Heart right ventricle (tissue), 16 donors: ENCODE data around the gene GRIA2. TPM values are rescaled to one million over a fixed set of nuclear protein-coding genes. Genes with fewer than 3 reads are reported as not detected.
"Not testable (repeated sequence)": the region's sequence is repeated elsewhere in the genome, so short reads cannot be mapped to it uniquely, and the experiment has no call there.

ENCODE experiments used
- ATAC-seq, 8 donors: fragments of 200-7000 bp; cut with Tn5 transposase; one replicate each; pipeline ENCODE4 v1.9.1; 2020; ENCODE audit warnings: mild to moderate bottlenecking in 8 of 8, moderate library complexity in 8 of 8, moderate number of reproducible peaks in 1 of 8
- DNase-seq, 2 donors: peaks; one replicate each; pipeline ENCODE4 v3.0.0-alpha.2; 2020
- H3K27ac ChIP-seq, 10 donors: fragments of 200-600 bp; sonication (generic) in 2 of 10; one replicate each; pipeline versions ENCODE4 v1.5.0 to v1.8.0; 2020 to 2022; ENCODE audit warnings: mild to moderate bottlenecking in 3 of 10
- H3K27me3 ChIP-seq, 7 donors: fragments of 200-600 bp; one replicate each; pipeline ENCODE4 v1.8.0; 2021 to 2022; ENCODE audit warnings: mild to moderate bottlenecking in 2 of 7
- H3K36me3 ChIP-seq, 9 donors: fragments of 200-600 bp; sonication (generic) in 1 of 9; one replicate each; pipeline versions ENCODE4 v1.5.0 to v1.8.0; 2020 to 2022; ENCODE audit warnings: mild to moderate bottlenecking in 2 of 9
- H3K4me1 ChIP-seq, 9 donors: fragments of 200-600 bp; sonication (generic) in 1 of 9; one replicate each; pipeline versions ENCODE4 v1.5.0 to v1.8.0; 2020 to 2022; ENCODE audit warnings: mild to moderate bottlenecking in 4 of 9
- H3K4me3 ChIP-seq, 10 donors: fragments of 200-600 bp; sonication (generic) in 2 of 10; one replicate each; pipeline versions ENCODE4 v1.5.0 to v1.8.0; 2020 to 2022; ENCODE audit warnings: mild to moderate bottlenecking in 7 of 10, moderate library complexity in 2 of 10
- H3K9me3 ChIP-seq, 11 donors: fragments of 200-600 bp in 10 of 11; sonication (generic) in 2 of 11; one replicate each; pipeline versions ENCODE4 v1.5.0 to v1.8.0; 2013 to 2022; ENCODE audit warnings: mild to moderate bottlenecking in 2 of 11, control low read depth in 1 of 11, moderate library complexity in 1 of 11
- CTCF ChIP-seq, 9 donors: fragments of 200-600 bp; sonication (generic) in 2 of 9; IDR thresholded peaks; one replicate each; pipeline versions ENCODE4 v1.5.0 to v1.8.0; 2021 to 2022; ENCODE audit warnings: antibody characterized with exemption in 9 of 9, mild to moderate bottlenecking in 5 of 9, moderate library complexity in 1 of 9
- WGBS, 2 donors: extraction: QIAGEN DNeasy Blood & Tissue Kit; methylation state at CpG; one replicate each; pipeline ENCODE4 v1.1.7; 2013; ENCODE audit warnings: inconsistent platforms in 1 of 2; 5-methylcytosine and 5-hydroxymethylcytosine counted together
- intact Hi-C, 10 donors: fragments of 100-400 bp; cut with DNase I; formaldehyde crosslinking; loops; one replicate each; pipeline versions ENCODE4 v1.11.1 to v1.14.2; 2022
- polyA plus RNA-seq, 2 donors: library from polyadenylated mRNA; stranded (reverse); fragments of 200-250 nt; gene quantifications; one replicate each; pipeline ENCODE4 v1.2.3, GENCODE V29; 2013
- total RNA-seq, 10 donors: library from RNA; stranded (reverse); fragmentation: NEBNext Ultra II Directional in 3 of 10; extraction: Animal tissue kit (Norgen Biotek cat#: 25700) in 3 of 10; gene quantifications; one replicate each; pipeline versions ENCODE4 v1.2.1 to v1.2.4, GENCODE V29; 2021 to 2023
- donor health status: Arrhythmogenic right ventricular cardiomyopathy.
- donor health status: ischemic (EF 13 %, LVEDD 7.1; RV severe dilation, severe dysfunction).
- donor health status: healthy with polysubstance abuse.
- donor health status: DM: no; HTN: yes; CAD: no.
- donor health status: DM: no; HTN: no; CAD: no.
- donor health status: ischemic (EF 25% LVEDD 6.9; RV normal size, moderate dysfunction).
- donor health status: ischemic (EF 25% LVEDD 5.7; RV mildly dilated, moderate dysfunction).
- donor health status: healthy.
- donor health status: DM: yes; HTN: yes; CAD: no.
- donor health status: Ischemic cardiomyopathy.
- donor health status: ischemic (EF 35%, LVEDD 5.7; RV mildly dilated, moderate dysfunction).
- donor health status: nonischemic (EF 11% LVEDD 7.7; RV severe dilation, severe dysfunction).
- donor health status: DM: yes; HTN: yes; CAD: no.
- donor health status: PGD.
- donor health status: ischemic (EF 29% LVEDD 5.4; RV normal size, mild dysfunction).
- donor health status: nonischemic (EF 23%, LVEDD 6.1; RV moderate dilation, normal function).

Gene GRIA2
- total and polyA plus RNA-seq, 12 donors: 0.20 to 0.51 TPM; not detected in 10

- no peak for ATAC-seq
Measured at GRCh38 chr4:157231525-157231924, 11.0 kb downstream of the GRIA2 start.

DNA sequence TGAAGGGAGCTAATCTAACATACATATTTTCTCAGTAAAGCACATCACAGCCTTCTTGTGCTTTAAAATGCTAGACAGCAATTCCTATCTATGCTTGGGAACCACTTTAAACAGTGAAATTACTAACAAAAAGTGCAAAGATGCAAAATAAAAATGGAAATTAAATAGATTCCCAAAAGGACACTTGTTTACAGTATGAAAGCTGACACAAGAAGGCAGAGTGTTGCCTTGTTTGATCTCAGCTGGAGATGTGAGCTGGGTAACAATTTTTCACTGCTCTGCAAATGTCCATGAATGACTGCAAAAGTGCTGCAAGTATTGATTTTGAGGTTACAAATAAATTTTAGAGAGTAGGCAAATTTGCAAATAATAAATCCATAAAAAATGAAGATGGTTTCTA lies 22.3 kb downstream of the GRIA2 start:
- DNase-seq: no peak
- no peaks in the 10 kb centered on the region for H3K36me3 ChIP-seq
- no peaks in the 10 kb centered on the region for H3K9me3 ChIP-seq
- intact Hi-C loops: no loop called here
- no peaks in the 10 kb centered on the region for H3K4me1 ChIP-seq
- H3K27me3 ChIP-seq: no peaks in the 10 kb centered on the region
- no peak for ATAC-seq
- H3K4me3 ChIP-seq: no peak overlapping the region
- TF ChIP-seq CTCF (IDR thresholded peaks at IDR 0.05): no peak
- H3K27ac ChIP-seq: no peak overlapping the region

More at GRCh38 chr4:157231525-157231924, 11.0 kb downstream of the GRIA2 start:
- H3K4me3 ChIP-seq: no peak overlapping the region
- H3K4me1 ChIP-seq: no peaks in the 10 kb centered on the region
- no peaks in the 10 kb centered on the region for H3K9me3 ChIP-seq
- WGBS, 2 donors: 78 to 85% methylated on average over 2 of the region's 2 CpGs
- no peak overlapping the region for H3K27ac ChIP-seq
- no peak for TF ChIP-seq CTCF (IDR thresholded peaks at IDR 0.05)
- DNase-seq: no peak
- intact Hi-C loops: no loop called here
- peaks cover 0 to 5% (median 0%) of the 10 kb centered on the region in 7 donors for H3K27me3 ChIP-seq
- H3K36me3 ChIP-seq: no peaks in the 10 kb centered on the region

DNA sequence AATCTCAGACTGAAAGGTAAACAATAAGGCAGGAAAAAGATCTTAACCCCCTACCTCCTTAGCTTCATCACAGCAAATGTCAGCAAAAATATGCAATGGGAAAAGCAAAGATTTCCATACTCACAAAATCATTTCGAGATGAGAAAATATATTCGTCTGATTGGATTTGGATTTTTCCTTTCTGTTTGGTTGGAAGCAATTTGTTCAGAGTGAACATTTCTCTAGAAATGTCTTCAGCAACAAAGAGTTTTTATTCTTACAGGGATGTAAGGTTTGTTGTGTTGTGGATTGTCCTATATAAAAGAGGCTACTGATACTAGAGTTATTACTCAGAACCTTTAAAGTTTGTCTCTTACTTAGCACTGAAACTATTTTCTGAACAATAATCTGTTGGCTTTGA lies 23.8 kb downstream of the GRIA2 start:
- Histone ChIP-seq H3K27me3 (no peaks in the 10 kb centered on the region), H3K4me3 (no peak overlapping the region), H3K36me3 (no peaks in the 10 kb centered on the region), H3K4me1 (no peaks in the 10 kb centered on the region), H3K27ac (no peak overlapping the region), H3K9me3 (no peaks in the 10 kb centered on the region)
- ATAC-seq (no peak), DNase-seq (no peak)
- 66 to 73% methylated on average over 2 of the region's 2 CpGs for WGBS, 2 donors
- TF ChIP-seq CTCF (IDR thresholded peaks at IDR 0.05): no peak
- intact Hi-C loops: no loop called here

DNA sequence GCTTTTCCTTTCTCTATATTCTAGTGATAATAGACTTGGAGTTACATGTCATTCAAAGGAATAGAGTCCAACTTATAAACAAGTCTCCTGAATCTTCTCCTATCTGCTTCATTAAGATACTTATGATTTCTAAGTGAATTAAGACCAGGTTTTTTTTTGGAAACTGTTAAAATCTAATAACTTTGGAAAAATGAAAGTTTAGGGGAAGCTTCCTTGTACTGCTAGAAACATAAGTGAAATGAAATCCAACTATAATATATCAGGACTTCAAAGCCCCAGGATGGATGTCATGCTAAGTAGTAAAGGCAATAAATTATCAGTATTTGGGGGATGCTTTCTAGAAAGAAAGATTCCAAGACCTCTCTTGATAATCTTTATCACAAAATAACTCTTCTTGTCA lies 24.8 kb downstream of the GRIA2 start:
- intact Hi-C loops: no loop called here
- no peak for TF ChIP-seq CTCF (IDR thresholded peaks at IDR 0.05)
- Histone ChIP-seq H3K27ac (no peak overlapping the region), H3K27me3 (no peaks in the 10 kb centered on the region), H3K9me3 (no peaks in the 10 kb centered on the region), H3K4me3 (no peak overlapping the region), H3K36me3 (no peaks in the 10 kb centered on the region), H3K4me1 (no peaks in the 10 kb centered on the region)
- DNase-seq: no peak
- no peak for ATAC-seq

DNA sequence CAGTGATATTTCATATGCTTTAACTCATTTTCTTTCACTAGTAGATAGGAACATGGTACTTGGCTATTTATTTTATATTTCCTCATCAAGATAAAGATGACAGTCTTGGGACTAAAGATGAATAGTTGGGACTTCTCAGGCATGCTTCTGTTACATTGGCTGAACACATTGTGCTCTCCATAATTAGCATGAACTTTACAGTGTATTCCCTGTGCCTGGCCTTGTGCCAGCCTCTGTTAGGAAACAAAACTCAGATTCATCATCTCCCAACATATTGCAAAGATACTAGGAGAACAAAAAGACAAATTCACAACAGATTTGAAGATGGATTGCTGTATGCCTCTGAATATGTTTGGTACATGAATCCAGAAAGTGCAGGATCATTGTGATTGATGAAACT lies 26.4 kb downstream of the GRIA2 start:
- Histone ChIP-seq H3K27ac (no peak overlapping the region), H3K9me3 (no peaks in the 10 kb centered on the region), H3K27me3 (no peaks in the 10 kb centered on the region), H3K36me3 (no peaks in the 10 kb centered on the region), H3K4me3 (no peak overlapping the region), H3K4me1 (no peaks in the 10 kb centered on the region)
- DNase-seq (no peak), ATAC-seq (no peak)
- TF ChIP-seq CTCF (IDR thresholded peaks at IDR 0.05): no peak
- intact Hi-C loops: no loop called here

DNA sequence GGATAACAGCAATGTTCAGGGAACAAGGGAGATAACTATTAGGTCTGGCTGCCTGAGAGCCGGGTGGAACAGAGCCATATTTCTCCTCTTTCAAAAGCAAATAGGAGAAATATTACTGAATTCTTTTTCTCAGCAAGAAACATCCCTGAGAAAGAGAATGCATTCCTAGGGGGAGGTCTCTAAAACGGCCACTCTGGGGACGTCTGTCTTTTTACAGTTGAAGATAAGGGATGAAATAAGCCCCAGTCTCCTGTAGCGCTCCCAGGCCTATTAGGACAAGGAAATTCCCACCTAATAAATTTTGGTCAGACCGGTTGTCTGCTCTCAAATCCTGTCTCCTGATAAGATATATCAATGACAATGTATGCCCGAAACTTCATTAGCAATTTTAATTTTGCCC lies 37.6 kb downstream of the GRIA2 start:
- intact Hi-C loops: not testable (repeated sequence)

More for the DNA sequence above, 37.6 kb downstream of the GRIA2 start:
- not testable (repeated sequence) for DNase-seq, H3K27me3 ChIP-seq, H3K36me3 ChIP-seq, ATAC-seq, H3K4me3 ChIP-seq, H3K27ac ChIP-seq, H3K4me1 ChIP-seq
- H3K9me3 ChIP-seq: peaks cover 0 to 49% (median 12%) of the 10 kb centered on the region in 11 donors
- 83 to 87% methylated on average over 6 of the region's 6 CpGs for WGBS, 2 donors
